Neutrophil (primary cell): Measurements from ENCODE around the gene CPXM2.

Experiments
- H3K27ac ChIP-seq: fragments of 200-600 bp; sonication (generic); 2 replicates; pipeline ENCODE4 v1.5.1; 2016; ENCODE audit warnings: mild to moderate bottlenecking, moderate library complexity
- H3K27me3 ChIP-seq: fragments of 200-600 bp; sonication (generic); 2 replicates; pipeline ENCODE4 v1.6.0; 2016; ENCODE audit warnings: mild to moderate bottlenecking
- H3K36me3 ChIP-seq: fragments of 200-600 bp; sonication (generic); 2 replicates; pipeline ENCODE4 v1.5.1; 2017
- H3K4me1 ChIP-seq, 2 experiments: fragments of 200-600 bp in 1 of 2; sonication (generic) in 1 of 2; 1 replicate in 1 of 2; 2 replicates in 1 of 2; pipeline versions ENCODE4 v1.5.1 to v1.6.1; 2013 to 2016; ENCODE audit warnings: low read depth in 1 of 2, low read length in 1 of 2, mild to moderate bottlenecking in 1 of 2, moderate library complexity in 1 of 2; ENCODE audit not compliant: control insufficient read depth in 1 of 2, insufficient read depth in 1 of 2
- H3K4me3 ChIP-seq, 2 experiments: fragments of 200-600 bp in 1 of 2; sonication (generic) in 1 of 2; 1 replicate in 1 of 2; 2 replicates in 1 of 2; pipeline ENCODE4 v1.5.1; 2013 to 2016; ENCODE audit warnings: low read depth in 1 of 2, low read length in 1 of 2, mild to moderate bottlenecking in 1 of 2, moderate library complexity in 1 of 2
- H3K9me3 ChIP-seq: fragments of 200-600 bp; sonication (generic); 2 replicates; pipeline ENCODE4 v1.5.1; 2016
- CTCF ChIP-seq: fragments of 200-600 bp; sonication (generic); IDR thresholded peaks from 2 replicates; pipeline ENCODE4 v1.5.1; 2016; ENCODE audit warnings: antibody characterized with exemption

Gene CPXM2

GRCh38 chr10:123759501-123760031, 132.0 kb downstream of the CPXM2 start:
- no peak overlapping the region for H3K27ac ChIP-seq
- H3K9me3 ChIP-seq, result no peaks in the 10 kb centered on the region
- H3K4me3 ChIP-seq, result no peak overlapping the region
- H3K4me1 ChIP-seq, result no peaks in the 10 kb centered on the region
- H3K36me3 ChIP-seq, result no peaks in the 10 kb centered on the region
- no peak for TF ChIP-seq CTCF
- peaks cover 17% of the 10 kb centered on the region for H3K27me3 ChIP-seq

GRCh38 chr10:123759041-123759440, 132.6 kb downstream of the CPXM2 start:
- Histone ChIP-seq H3K27me3 (peaks cover 17% of the 10 kb centered on the region), H3K4me3 (no peak overlapping the region), H3K4me1 (no peaks in the 10 kb centered on the region), H3K36me3 (no peaks in the 10 kb centered on the region), H3K27ac (no peak overlapping the region), H3K9me3 (no peaks in the 10 kb centered on the region)
- no peak for TF ChIP-seq CTCF

GRCh38 chr10:123757853-123758252, 133.8 kb downstream of the CPXM2 start:
- no peak overlapping the region for H3K27ac ChIP-seq
- no peaks in the 10 kb centered on the region for H3K9me3 ChIP-seq
- H3K4me3 ChIP-seq, result no peak overlapping the region
- TF ChIP-seq CTCF, result no peak
- no peaks in the 10 kb centered on the region for H3K4me1 ChIP-seq
- H3K36me3 ChIP-seq, result no peaks in the 10 kb centered on the region
- peaks cover 17% of the 10 kb centered on the region for H3K27me3 ChIP-seq

- Histone ChIP-seq H3K4me1 (no peaks in the 10 kb centered on the region), H3K27ac (no peak overlapping the region), H3K36me3 (no peaks in the 10 kb centered on the region), H3K4me3 (no peak overlapping the region), H3K27me3 (peaks cover 6% of the 10 kb centered on the region), H3K9me3 (no peaks in the 10 kb centered on the region)
- no peak for TF ChIP-seq CTCF
Observed at GRCh38 chr10:123755061-123755460, 136.5 kb downstream of the CPXM2 start.

GRCh38 chr10:123754123-123754522, 137.5 kb downstream of the CPXM2 start:
- Histone ChIP-seq H3K36me3 (no peaks in the 10 kb centered on the region), H3K4me3 (no peak overlapping the region), H3K4me1 (no peaks in the 10 kb centered on the region), H3K27ac (no peak overlapping the region), H3K27me3 (peaks cover 6% of the 10 kb centered on the region), H3K9me3 (no peaks in the 10 kb centered on the region)
- no peak for TF ChIP-seq CTCF
